ENCODE results near the gene UBE2U. TPM values are rescaled to one million over a fixed set of nuclear protein-coding genes. Genes with fewer than 3 reads are reported as not detected.

The UBE2U gene
- total RNA-seq, 4 donors from 2014 or later = not detected

- ATAC-seq = peak in 1 of 2 donors; percentile 26
- in situ Hi-C loops (cut with MboI; ENCODE audit: low sequenced_read_pairs in 4 of 4) = loop anchor here (5.0 to 25.0 kb wide), 6 partner anchors 405 to 558 kb away; no protein-coding TSS in a partner anchor
Observed at GRCh38 chr1:64269558-64269884, 66.1 kb downstream of the UBE2U start.

GRCh38 chr1:64280001-64280400 lies 76.6 kb downstream of the UBE2U start:
- TF ChIP-seq CTCF (IDR thresholded peaks at IDR 0.05 in 4 of 5, conservative IDR thresholded peaks at IDR 0.05 in 1 of 5) = no peak
- TF ChIP-seq POLR2A (IDR thresholded peaks at IDR 0.05) = no peak
- no peaks in the 10 kb centered on the region for H3K27me3 ChIP-seq

More at GRCh38 chr1:64269558-64269884, 66.1 kb downstream of the UBE2U start:
- intact Hi-C loops (cut with DNase I; ENCODE audit: low total_unique reads) = loop anchor here (1.0 to 2.0 kb wide), 2 partner anchors 405 to 555 kb away; no protein-coding TSS in a partner anchor
- Histone ChIP-seq H3K9me3 (no peaks in the 10 kb centered on the region), H3K27ac (no peak overlapping the region), H3K4me3 (no peak overlapping the region), H3K27me3 (no peaks in the 10 kb centered on the region), H3K36me3 (no peaks in the 10 kb centered on the region), H3K4me1 (no peaks in the 10 kb centered on the region)
- no peak for DNase-seq
- TF ChIP-seq POLR2A (IDR thresholded peaks at IDR 0.05) (no peak), CTCF (IDR thresholded peaks at IDR 0.05 in 4 of 5, conservative IDR thresholded peaks at IDR 0.05 in 1 of 5) (no peak)

GRCh38 chr1:64282351-64282750 lies 78.9 kb downstream of the UBE2U start:
- in situ Hi-C loops (cut with MboI; ENCODE audit: low sequenced_read_pairs in 4 of 4) = no loop called here
- Histone ChIP-seq H3K27ac (no peak overlapping the region), H3K36me3 (no peaks in the 10 kb centered on the region), H3K4me1 (no peaks in the 10 kb centered on the region), H3K27me3 (no peaks in the 10 kb centered on the region), H3K9me3 (no peaks in the 10 kb centered on the region), H3K4me3 (no peak overlapping the region)
- ATAC-seq (no peak), DNase-seq (no peak)
- TF ChIP-seq POLR2A (IDR thresholded peaks at IDR 0.05) (no peak), CTCF (IDR thresholded peaks at IDR 0.05 in 4 of 5, conservative IDR thresholded peaks at IDR 0.05 in 1 of 5) (no peak)
- intact Hi-C loops (cut with DNase I; ENCODE audit: low total_unique reads) = no loop called here

More at GRCh38 chr1:64280001-64280400, 76.6 kb downstream of the UBE2U start:
- intact Hi-C loops (cut with DNase I; ENCODE audit: low total_unique reads) = no loop called here
- Histone ChIP-seq H3K4me3 (no peak overlapping the region), H3K27ac (no peak overlapping the region), H3K36me3 (no peaks in the 10 kb centered on the region), H3K9me3 (no peaks in the 10 kb centered on the region), H3K4me1 (no peaks in the 10 kb centered on the region)
- ATAC-seq (no peak), DNase-seq (no peak)
- in situ Hi-C loops (cut with MboI; ENCODE audit: low sequenced_read_pairs in 4 of 4) = no loop called here

GRCh38 chr1:64287071-64287470 lies 83.6 kb downstream of the UBE2U start:
- no peaks in the 10 kb centered on the region for H3K27me3 ChIP-seq
- H3K36me3 ChIP-seq = no peaks in the 10 kb centered on the region
- ATAC-seq = no peak
- TF ChIP-seq CTCF (IDR thresholded peaks at IDR 0.05 in 4 of 5, conservative IDR thresholded peaks at IDR 0.05 in 1 of 5) (no peak), POLR2A (IDR thresholded peaks at IDR 0.05) (no peak)
- H3K9me3 ChIP-seq = no peaks in the 10 kb centered on the region
- in situ Hi-C loops (cut with MboI; ENCODE audit: low sequenced_read_pairs in 4 of 4) = no loop called here
- H3K27ac ChIP-seq = no peak overlapping the region
- H3K4me3 ChIP-seq = no peak overlapping the region
- no peak for DNase-seq
- no peaks in the 10 kb centered on the region for H3K4me1 ChIP-seq
- intact Hi-C loops (cut with DNase I; ENCODE audit: low total_unique reads) = loop anchor here (5.0 kb wide), 1 partner anchor 800 kb away; no protein-coding TSS in a partner anchor

GRCh38 chr1:64290420-64290819 lies 87.0 kb downstream of the UBE2U start:
- in situ Hi-C loops (cut with MboI; ENCODE audit: low sequenced_read_pairs in 4 of 4) = no loop called here
- Histone ChIP-seq H3K4me3 (no peak overlapping the region), H3K4me1 (no peaks in the 10 kb centered on the region), H3K27ac (no peak overlapping the region), H3K36me3 (no peaks in the 10 kb centered on the region), H3K9me3 (no peaks in the 10 kb centered on the region), H3K27me3 (no peaks in the 10 kb centered on the region)
- ATAC-seq (no peak), DNase-seq (no peak)
- no peak for TF ChIP-seq CTCF (IDR thresholded peaks at IDR 0.05 in 4 of 5, conservative IDR thresholded peaks at IDR 0.05 in 1 of 5)
- TF ChIP-seq POLR2A (IDR thresholded peaks at IDR 0.05) = no peak
- intact Hi-C loops (cut with DNase I; ENCODE audit: low total_unique reads) = loop anchor here (5.0 kb wide), 1 partner anchor 147 kb away; no protein-coding TSS in a partner anchor
